Muscle of leg (tissue), 11 donors: ENCODE results near the gene SLC27A6. TPM values are rescaled to one million over a fixed set of nuclear protein-coding genes. Genes with fewer than 3 reads are reported as not detected.
A peak's percentile ranks its signal among the peaks of the same experiment; 100 is the strongest.
"Not testable (repeated sequence)": the region's sequence is repeated elsewhere in the genome, so short reads cannot be mapped to it uniquely, and the experiment has no call there.

Experiments
- DNase-seq: peaks from one replicate; pipeline ENCODE4 v3.0.0; 2013
- H3K27ac ChIP-seq: one replicate; pipeline ENCODE4 v1.5.1; 2013; ENCODE audit warnings: mild to moderate bottlenecking, low read length, control low read depth
- H3K27me3 ChIP-seq: one replicate; pipeline ENCODE4 v1.6.1; 2013; ENCODE audit warnings: low read length; ENCODE audit not compliant: control insufficient read depth, insufficient read depth
- H3K36me3 ChIP-seq: one replicate; pipeline ENCODE4 v1.6.1; 2013; ENCODE audit warnings: low read length; ENCODE audit not compliant: control insufficient read depth, insufficient read depth
- H3K4me1 ChIP-seq: one replicate; pipeline ENCODE4 v1.6.1; 2013; ENCODE audit warnings: low read length; ENCODE audit not compliant: control insufficient read depth, insufficient read depth
- H3K4me3 ChIP-seq: one replicate; pipeline ENCODE4 v1.5.1; 2013; ENCODE audit warnings: low read length, control low read depth
- H3K9me3 ChIP-seq: replicated peaks from 2 replicates; pipeline ENCODE4 v1.6.1; 2013; ENCODE audit warnings: low read depth, low read length; ENCODE audit not compliant: control insufficient read depth
- WGBS: methylation state at CpG from one replicate; pipeline ENCODE4 v1.1.5; 2013; ENCODE audit warnings: missing lambda C conversion rate; ENCODE audit not compliant: insufficient coverage; 5-methylcytosine and 5-hydroxymethylcytosine counted together
- polyA plus RNA-seq, 8 donors: library from polyadenylated mRNA; unstranded; fragments of 120-200 nt; gene quantifications; one replicate each; pipeline versions ENCODE4 v1.2.1 to v1.2.3, GENCODE V29; 2013; ENCODE audit warnings: inconsistent platforms in 1 of 8, low replicate concordance in 1 of 8; ENCODE audit not compliant: insufficient read length in 8 of 8, insufficient read depth in 1 of 8
- total RNA-seq: library from RNA; stranded (reverse); fragments of 120-200 nt; gene quantifications from one replicate; pipeline ENCODE4 v1.2.4, GENCODE V29; 2013

Gene SLC27A6
- total and polyA plus RNA-seq, 9 donors: 0.64 to 1.9 (median 1.00) TPM

DNA sequence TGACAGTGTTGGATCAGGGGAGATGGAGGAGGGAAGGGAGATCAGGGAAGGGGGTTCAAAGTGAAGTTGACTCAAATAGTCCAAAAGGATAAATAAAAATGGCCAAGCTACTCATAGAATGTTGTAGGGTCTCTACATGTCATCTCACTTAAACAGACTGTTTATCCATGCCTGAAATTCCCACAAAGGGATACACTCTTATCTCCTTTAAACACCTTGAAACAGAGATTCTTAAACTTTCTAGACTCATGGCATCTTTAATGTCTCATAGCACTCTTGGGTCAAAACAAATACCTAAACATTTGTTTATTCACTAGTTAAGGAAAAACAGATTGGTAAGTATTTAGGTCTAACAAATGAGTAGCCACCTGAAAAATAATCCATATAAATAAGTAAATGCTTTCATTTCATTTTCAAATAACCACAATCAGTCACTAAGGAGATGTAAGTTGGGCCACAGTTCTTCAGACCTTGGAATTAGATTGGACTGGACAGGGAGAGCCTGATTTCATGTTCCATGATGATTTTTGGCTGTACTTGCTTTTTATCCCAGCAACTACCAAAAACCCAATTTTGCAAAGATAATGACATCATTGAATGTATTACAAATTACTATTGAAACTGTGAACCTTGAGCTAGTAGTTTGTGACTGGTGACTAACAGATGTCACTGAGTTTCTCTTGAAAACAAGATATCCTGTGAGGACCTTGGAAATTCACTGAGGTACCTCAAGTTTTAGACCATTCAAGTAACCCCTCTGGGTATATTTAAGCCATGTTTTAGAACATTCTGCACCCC lies 66.8 kb downstream of the SLC27A6 start:
- H3K27me3 ChIP-seq: no peaks in the 10 kb centered on the region
- no peaks in the 10 kb centered on the region for H3K36me3 ChIP-seq
- H3K9me3 ChIP-seq: no peaks in the 10 kb centered on the region
- H3K4me1 ChIP-seq: no peaks in the 10 kb centered on the region
- no peak for DNase-seq
- H3K27ac ChIP-seq: no peak overlapping the region
- H3K4me3 ChIP-seq: no peak overlapping the region

DNA sequence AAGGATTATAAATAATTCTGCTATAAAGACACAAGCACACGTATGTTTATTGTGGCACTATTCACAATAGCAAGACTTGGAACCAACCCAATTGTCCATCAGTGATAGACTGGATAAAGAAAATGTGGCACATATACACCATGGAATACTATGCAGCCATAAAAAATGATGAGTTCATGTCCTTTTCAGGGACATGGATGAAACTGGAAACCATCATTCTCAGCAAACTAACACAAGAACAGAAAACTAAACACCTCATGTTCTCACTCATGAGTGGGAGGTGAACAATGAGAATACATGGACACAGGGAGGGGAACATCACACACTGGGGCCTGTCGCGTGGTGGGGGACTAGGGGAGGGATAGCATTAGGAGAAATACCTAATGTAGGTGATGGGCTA lies 71.0 kb downstream of the SLC27A6 start:
- WGBS: 100% methylated on average over 2 of the region's 3 CpGs
- H3K36me3 ChIP-seq, H3K9me3 ChIP-seq, H3K4me3 ChIP-seq, DNase-seq, H3K27ac ChIP-seq, H3K4me1 ChIP-seq, H3K27me3 ChIP-seq: not testable (repeated sequence)

DNA sequence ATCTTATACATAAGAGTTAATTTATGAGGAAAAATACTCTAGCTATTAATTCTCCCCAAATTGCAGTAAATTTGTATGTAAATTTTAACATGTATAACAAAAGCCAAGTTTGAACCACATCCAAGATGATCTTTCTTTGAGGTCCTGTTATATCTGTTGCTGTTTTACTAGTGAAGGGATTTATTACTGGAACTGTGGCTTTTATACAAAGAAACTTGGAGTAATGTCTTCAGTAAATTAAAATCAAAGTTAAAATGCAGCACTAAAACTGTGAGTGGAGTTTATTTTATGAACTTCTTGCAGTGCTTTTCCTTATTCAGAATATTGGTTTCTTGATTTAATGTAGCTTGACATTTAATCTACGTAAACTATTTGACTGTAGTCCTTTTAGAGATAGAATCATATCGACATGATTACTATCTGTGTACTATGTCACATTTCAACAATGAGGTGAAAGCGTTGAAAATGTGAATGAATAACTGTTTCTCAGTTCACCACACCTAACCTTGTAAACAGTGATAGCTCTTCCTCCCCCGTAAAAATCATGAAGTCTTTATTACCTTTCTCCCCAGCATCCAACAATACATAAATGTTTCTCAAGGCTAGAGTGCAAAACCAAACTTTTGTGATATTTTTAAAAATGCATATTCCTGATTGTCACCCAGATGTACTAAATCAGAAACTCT lies 76.1 kb downstream of the SLC27A6 start:
- H3K27me3 ChIP-seq: no peaks in the 10 kb centered on the region
- H3K4me3 ChIP-seq: no peak overlapping the region
- H3K4me1 ChIP-seq: no peaks in the 10 kb centered on the region
- H3K36me3 ChIP-seq: no peaks in the 10 kb centered on the region
- peaks cover 17% of the 10 kb centered on the region for H3K9me3 ChIP-seq
- no peak for DNase-seq
- WGBS: no CpG with 5 or more reads among the region's 4 CpGs
- no peak overlapping the region for H3K27ac ChIP-seq

DNA sequence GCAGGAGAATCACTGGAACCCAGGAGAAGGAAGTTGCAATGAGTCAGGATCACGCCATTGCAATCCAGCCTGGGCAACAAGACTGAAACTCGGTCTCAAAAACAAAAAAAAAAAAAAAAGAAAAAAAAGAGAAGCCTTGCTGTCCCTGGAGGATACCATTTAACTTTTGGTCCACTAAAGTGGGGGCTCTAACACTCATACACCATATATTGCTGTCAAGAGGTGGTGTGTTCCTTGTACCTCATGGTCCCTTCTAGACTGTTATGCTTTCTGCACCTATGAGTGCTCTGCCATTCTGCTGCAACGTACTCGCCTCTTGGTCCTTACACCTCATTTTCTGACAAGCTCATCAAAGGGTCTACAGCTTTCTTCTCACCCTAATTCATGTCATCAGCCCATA lies 77.0 kb downstream of the SLC27A6 start:
- Histone ChIP-seq H3K4me3 (no peak overlapping the region), H3K36me3 (no peaks in the 10 kb centered on the region), H3K27me3 (no peaks in the 10 kb centered on the region), H3K27ac (no peak overlapping the region), H3K9me3 (peaks cover 17% of the 10 kb centered on the region), H3K4me1 (no peaks in the 10 kb centered on the region)
- WGBS: 94% methylated on average over 3 of the region's 4 CpGs
- DNase-seq: no peak

DNA sequence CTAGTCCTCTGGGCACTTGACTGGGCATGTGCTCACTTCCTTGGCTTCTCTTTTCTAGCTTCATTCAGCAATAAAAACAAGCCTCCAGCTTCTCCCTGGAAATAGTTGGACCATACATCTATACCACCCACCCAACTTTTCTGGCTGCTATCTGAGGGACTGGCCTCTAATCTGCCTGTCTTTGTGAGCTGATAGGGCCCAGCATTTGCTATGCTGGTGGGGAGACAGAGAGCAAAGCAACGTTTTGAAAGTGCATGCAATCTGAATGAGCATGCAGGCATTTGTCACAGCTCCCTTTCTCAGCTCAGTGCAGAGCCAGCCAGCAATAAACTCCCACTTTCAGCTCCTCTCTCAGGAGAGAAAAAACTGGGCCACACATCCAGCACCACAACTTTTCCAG lies 78.6 kb downstream of the SLC27A6 start:
- Histone ChIP-seq H3K4me1 (peaks cover 2% of the 10 kb centered on the region), H3K36me3 (no peaks in the 10 kb centered on the region), H3K4me3 (no peak overlapping the region), H3K27me3 (no peaks in the 10 kb centered on the region), H3K9me3 (peaks cover 17% of the 10 kb centered on the region), H3K27ac (no peak overlapping the region)
- DNase-seq: no peak
- WGBS: no CpG with 5 or more reads among the region's 1 CpG

DNA sequence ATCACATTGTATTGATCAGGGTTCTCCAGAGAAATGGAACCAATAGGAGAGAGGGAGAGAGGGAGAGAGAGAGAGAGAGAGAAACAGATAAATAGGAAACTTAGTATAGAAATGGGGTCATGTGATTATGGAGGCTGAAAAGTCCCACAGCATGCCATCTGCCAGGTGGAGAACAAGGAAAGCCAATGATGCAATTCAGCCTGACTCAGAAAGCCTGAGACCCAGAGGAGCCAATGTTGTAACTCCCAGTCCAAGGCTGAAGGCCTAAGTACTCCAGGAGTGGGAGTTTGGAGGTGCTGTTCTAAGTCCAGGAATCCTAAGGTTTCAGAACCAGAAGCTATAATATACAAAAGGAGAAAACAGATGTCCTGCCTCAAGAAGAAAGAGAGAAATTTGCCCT lies 80.9 kb downstream of the SLC27A6 start:
- Histone ChIP-seq H3K4me3 (no peak overlapping the region), H3K27ac (no peak overlapping the region), H3K27me3 (no peaks in the 10 kb centered on the region), H3K9me3 (peaks cover 17% of the 10 kb centered on the region), H3K36me3 (no peaks in the 10 kb centered on the region), H3K4me1 (peaks cover 2% of the 10 kb centered on the region)
- DNase-seq: no peak

DNA sequence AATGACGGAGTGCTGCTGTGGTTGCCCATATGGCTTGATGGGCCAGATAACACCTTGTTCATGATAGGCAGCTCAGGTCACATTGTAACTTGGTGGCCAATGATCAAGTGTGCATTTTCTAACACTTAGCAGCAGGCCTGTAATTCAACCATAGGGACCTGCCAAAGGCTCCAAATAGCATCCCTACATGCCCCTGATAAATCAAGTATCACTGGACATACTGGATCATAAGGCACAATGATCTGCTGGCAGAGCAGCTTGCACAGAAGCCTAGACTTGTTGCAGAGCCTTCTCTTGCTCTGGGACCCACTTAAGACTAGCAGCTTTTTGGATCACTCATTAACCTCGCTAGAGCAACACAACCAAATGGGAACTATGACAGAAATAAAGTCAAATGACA lies 83.2 kb downstream of the SLC27A6 start:
- Histone ChIP-seq H3K4me1 (peaks cover 2% of the 10 kb centered on the region), H3K9me3 (peaks cover 14% of the 10 kb centered on the region), H3K36me3 (no peaks in the 10 kb centered on the region), H3K27ac (no peak overlapping the region), H3K27me3 (no peaks in the 10 kb centered on the region), H3K4me3 (no peak overlapping the region)
- no CpG with 5 or more reads among the region's 2 CpGs for WGBS
- no peak for DNase-seq

DNA sequence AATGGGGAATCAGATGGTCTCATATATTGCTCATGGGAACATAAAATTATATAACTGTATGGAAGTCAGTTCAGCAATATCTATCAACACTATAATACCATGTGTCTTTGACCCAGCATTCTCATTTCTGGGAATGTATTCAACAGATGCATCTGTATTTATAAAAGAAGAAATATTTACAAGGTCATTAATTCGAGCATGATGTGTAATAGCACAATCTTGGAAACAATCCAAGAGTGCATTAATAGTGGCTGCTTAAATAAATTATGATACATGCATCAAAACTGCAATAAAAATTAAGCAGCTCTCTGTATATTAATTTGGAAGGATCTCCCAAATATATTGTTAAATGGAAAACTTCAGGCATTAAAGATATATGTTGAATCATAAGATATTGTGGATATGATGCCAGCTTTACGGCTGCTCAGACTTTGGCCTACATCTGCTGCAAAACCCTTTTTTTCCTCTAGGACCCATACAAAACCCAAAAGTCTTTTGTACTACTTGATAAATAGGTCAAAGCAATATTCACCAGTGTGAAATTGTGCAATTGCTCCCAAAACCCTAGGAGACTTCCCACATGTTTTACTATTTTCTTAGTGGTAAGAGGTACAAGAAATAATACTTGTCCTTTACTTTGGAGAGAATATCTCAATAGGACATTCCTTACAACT lies 84.0 kb downstream of the SLC27A6 start:
- Histone ChIP-seq H3K27me3 (no peaks in the 10 kb centered on the region), H3K4me1 (peaks cover 2% of the 10 kb centered on the region), H3K27ac (no peak overlapping the region), H3K4me3 (no peak overlapping the region), H3K36me3 (no peaks in the 10 kb centered on the region), H3K9me3 (peaks cover 6% of the 10 kb centered on the region)
- WGBS: no CpG with 5 or more reads among the region's 2 CpGs
- DNase-seq: peak; percentile 42

DNA sequence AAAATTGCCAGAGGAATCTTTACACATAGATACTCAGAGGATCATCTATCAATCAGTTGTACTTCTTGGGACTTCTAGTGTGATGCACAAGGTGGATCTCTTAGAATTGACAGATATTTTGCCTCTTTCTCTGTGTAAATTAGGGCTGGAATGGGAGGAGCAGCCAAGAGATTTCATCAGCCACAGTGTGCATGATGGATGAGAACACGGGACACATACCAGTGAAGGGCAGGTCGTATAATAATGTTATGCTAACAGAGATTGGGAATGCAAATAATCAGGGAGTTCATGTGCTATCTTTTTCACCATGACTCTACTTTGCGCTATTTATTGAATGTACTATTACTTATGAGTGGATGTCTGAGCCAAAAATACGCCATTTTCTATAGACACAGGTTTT lies 86.0 kb downstream of the SLC27A6 start:
- H3K27me3 ChIP-seq: no peaks in the 10 kb centered on the region
- no peaks in the 10 kb centered on the region for H3K9me3 ChIP-seq
- WGBS: 90% methylated on average over 2 of the region's 4 CpGs
- no peaks in the 10 kb centered on the region for H3K36me3 ChIP-seq
- peaks cover 2% of the 10 kb centered on the region for H3K4me1 ChIP-seq
- H3K4me3 ChIP-seq: no peak overlapping the region
- DNase-seq: no peak
- H3K27ac ChIP-seq: no peak overlapping the region

DNA sequence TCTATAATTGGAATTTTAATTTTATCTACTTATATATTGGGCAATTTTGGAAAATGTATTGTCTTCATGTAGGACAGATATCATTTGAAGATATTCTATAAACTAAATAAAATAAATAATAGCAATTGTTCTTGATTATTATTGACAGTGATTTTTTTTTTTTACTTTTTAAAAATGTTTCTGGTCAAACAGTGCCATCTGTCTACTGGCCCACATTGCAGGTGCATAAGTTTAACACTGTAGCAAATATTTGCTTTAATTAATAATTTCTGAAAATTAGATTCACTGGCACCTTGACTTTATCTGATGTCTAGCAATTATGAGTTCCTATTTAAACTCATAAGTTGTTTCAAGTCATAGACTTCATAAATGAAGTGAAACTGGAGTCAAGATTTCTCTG lies 88.2 kb downstream of the SLC27A6 start:
- peaks cover 2% of the 10 kb centered on the region for H3K4me1 ChIP-seq
- H3K27me3 ChIP-seq: no peaks in the 10 kb centered on the region
- H3K4me3 ChIP-seq: no peak overlapping the region
- H3K27ac ChIP-seq: no peak overlapping the region
- DNase-seq: no peak
- H3K36me3 ChIP-seq: no peaks in the 10 kb centered on the region
- no peaks in the 10 kb centered on the region for H3K9me3 ChIP-seq
